HG02588 (cell line): ENCODE measurements around the gene VPREB1.
A peak's percentile ranks its signal among the peaks of the same experiment; 100 is the strongest.
"Not testable (repeated sequence)": the region's sequence is repeated elsewhere in the genome, so short reads cannot be mapped to it uniquely, and the experiment has no call there.

ENCODE experiments used
- ATAC-seq: cut with Tn5 transposase; IDR thresholded peaks from one replicate; pipeline ENCODE4 v1.9.1; 2021; ENCODE audit warnings: mild to moderate bottlenecking, moderate library complexity; ENCODE audit not compliant: unreplicated experiment

The VPREB1 gene

DNA sequence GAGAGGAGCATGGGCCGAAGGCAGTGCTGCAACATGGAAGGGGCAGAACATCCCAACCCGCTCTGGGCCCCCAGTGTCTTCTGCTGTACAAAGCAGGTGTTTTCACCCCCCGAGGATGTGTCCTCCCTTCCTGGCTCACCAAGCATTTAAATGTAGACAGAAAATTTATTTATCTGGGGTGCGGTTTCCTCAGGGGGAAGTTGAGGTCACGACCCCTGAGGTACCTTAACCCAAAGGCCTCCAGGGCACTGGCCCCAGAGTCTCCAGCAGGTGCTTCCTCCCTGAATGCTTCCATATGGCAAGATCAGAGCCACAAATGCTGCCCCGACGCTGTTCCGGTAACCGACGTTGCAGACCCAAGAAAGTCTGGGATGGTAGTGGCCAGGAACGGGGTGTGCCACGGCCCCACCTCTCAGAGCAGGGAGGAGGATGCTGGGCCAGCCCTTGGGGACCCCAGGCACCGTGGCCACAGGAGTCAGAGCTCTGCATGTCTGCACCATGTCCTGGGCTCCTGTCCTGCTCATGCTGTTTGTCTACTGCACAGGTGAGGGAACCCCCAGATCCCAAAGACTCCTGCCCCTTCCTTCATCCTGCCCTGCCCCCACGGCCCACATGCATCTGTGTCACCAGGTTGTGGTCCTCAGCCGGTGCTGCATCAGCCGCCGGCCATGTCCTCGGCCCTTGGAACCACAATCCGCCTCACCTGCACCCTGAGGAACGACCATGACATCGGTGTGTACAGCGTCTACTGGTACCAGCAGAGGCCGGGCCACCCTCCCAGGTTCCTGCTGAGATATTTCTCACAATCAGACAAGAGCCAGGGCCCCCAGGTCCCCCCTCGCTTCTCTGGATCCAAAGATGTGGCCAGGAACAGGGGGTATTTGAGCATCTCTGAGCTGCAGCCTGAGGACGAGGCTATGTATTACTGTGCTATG lies at the start of gene VPREB1:
Gene VPREB1 (plus strand): TSS at position 471 of the 935 bp plus-strand sequence. CDS start 28 bp downstream, at position 499.
- ATAC-seq: no peak

DNA sequence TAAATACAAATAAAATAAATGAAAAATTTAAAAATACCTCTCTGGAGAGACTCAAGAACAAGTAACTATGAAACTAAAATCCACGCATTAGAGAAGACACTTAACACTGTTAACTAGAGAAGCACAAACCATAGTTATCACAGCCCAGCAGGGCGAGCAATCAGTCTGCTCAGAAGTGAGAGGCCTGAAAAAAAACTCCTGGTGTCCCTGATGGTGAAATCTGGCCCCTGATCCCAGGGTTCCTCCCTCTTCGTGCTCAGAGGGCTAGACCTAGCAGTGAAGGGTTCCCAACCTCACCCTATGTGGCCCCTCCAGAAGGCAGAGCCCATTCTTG lies 49.7 kb upstream of the VPREB1 start:
- no peak for ATAC-seq

DNA sequence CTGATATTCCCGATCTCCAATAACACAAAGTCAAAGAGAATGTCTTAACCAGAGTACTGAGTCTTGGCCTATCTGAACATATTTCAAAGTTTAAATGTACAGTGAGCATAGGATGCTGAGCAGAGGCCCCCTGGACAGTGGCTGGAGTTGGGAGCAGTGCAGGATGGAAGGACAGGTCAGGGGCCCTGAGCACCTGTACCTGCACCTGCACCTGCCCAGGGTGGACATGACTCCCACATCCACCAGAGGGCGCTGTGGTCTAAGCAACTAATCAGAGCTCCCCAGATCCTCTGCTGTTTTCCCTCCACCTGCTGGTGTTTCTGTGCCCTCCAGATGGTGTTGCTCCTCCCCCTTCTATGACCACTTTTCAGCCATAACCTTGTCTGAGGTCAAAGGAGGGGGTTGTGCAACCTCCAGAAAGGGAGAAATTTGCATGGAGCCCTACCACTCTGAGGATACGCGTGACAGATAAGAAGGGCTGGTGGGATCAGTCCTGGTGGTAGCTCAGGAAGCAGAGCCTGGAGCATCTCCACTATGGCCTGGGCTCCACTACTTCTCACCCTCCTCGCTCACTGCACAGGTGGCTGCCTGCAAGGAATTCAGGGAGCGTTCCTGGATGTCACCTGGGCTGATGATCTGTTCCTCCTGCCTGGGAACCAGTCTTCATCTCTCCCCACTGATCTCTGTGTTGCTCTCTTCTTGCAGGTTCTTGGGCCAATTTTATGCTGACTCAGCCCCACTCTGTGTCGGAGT lies 49.1 kb upstream of the VPREB1 start:
- ATAC-seq: peak; percentile 68

DNA sequence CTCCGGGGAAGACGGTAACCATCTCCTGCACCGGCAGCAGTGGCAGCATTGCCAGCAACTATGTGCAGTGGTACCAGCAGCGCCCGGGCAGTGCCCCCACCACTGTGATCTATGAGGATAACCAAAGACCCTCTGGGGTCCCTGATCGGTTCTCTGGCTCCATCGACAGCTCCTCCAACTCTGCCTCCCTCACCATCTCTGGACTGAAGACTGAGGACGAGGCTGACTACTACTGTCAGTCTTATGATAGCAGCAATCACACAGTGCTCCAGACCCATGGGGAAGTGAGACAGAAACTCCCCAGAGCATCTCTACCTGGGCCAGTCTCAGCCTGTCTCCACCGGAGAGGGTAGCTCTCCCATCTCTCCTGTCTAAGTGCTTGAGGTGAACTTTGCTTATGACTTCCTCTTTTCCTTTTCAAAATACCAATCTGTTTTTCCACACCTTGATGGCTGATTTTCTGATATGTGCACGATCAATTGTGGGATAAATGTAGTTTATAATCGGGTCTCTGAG lies 48.5 kb upstream of the VPREB1 start:
- peak; percentile 74 for ATAC-seq

- no peak for ATAC-seq
Observed at GRCh38 chr22:22196833-22197477, 47.6 kb upstream of the VPREB1 start.

- ATAC-seq: no peak
Observed at GRCh38 chr22:22197993-22198402, 46.6 kb upstream of the VPREB1 start.

DNA sequence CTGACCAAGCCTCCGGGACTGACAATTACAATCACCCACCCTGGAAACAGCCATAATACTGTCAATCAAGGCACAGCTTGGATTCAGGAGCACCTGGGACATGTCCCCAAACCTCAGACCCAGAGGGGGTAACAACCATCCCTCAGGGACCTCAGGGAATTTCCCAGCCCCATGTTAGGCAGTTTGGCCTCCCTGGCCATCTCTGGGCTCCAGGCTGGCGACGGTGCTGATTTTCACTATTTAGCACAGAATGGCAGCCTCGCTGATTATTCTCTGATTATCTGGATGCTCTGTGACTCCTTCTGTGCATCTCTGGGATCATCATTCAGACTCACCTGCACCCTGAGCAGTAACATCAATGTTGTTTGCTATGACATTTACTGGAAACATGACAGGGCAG lies 45.8 kb upstream of the VPREB1 start:
- no peak for ATAC-seq

DNA sequence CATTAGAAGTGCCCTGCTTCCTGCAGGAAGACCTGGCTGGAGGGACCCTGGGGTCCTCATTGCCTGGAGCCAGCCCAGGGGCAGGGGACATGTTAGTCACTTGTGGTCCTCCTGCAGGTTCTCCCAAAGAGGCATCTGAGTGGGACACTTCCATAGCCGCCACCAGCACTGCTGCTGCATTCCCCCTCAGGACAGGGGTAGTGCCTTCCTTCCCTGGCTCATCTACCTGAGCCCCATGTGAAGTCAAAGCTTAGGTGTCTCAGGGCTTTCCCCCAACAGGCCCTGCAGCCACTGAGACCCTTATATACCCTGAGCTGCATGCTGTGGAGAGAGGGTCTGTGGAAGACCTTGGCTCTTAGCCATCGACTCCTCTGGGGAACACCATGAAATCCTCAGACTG lies 45.0 kb upstream of the VPREB1 start:
- no peak for ATAC-seq

- no peak for ATAC-seq
Observed at GRCh38 chr22:22200569-22201184, 43.9 kb upstream of the VPREB1 start.

DNA sequence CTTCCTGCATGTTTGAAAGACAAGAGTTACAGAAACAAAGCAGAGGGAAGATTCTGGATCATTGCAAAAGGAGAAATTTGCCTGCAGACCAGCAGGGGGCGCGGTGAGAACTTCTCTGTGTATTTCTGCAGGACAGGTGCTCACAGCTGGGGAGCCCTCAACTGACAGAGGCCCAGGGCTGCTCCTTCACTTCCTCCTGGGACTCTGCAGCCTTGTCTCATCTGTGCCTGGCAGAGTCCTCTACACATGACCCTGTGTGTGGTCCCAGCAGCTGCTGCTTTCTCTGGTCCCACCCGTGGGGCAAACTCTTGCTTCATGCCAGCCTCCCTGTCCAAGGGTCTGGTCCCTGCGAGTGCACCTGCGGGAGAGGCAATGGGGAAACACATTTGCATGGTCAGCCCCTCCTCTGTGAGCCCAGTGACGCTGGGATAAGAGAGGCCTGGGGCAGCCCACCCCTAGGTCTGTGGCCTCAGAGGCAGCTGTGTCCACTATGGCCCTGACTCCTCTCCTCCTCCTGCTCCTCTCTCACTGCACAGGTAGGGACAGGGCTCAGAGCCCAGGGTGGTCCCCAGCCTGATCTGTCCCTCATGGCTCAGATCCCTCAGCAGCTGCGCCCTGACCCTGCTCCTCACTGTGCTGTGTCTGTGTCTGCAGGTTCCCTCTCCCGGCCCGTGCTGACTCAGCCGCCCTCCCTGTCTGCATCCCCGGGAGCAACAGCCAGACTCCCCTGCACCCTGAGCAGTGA lies 43.2 kb upstream of the VPREB1 start:
- ATAC-seq: peak; percentile 61

- no peak for ATAC-seq
Observed at GRCh38 chr22:22201930-22202343, 42.6 kb upstream of the VPREB1 start.

GRCh38 chr22:22203048-22203971 lies 41.3 kb upstream of the VPREB1 start:
- ATAC-seq: no peak

DNA sequence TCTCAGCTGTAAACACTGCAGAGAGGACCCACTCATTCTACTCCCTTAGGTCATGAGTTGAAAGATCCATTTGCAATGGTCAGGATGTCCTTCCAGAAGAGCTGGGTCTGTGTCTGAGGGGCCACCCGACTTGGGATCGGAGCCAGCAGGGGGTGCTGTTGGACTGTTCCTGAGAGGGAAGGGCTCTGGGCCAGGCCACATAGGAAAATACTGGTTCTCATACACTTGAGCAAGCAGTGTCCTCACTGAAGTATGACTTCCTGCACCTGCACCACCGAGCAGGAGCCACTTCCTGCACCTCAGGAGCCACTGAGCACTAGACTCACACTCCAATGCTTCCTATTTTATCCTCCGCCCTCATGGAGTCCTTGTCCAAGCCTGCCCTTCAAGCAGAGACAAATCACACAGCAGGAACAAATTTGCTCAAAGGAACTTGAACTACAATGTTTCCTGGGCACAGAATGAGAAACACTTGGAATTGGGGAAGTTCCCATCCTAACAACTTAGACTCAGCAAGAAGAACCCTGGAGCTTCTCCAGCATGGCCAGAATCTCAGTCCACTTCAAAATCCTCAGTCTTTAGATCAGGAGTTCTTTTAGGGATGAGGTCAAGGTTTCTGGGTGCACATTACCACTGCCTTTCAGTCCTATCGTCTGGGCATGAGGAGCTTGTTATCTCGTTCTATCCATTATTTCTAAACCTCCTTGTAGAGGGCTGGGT lies 36.6 kb upstream of the VPREB1 start:
- ATAC-seq: peak; percentile 62

DNA sequence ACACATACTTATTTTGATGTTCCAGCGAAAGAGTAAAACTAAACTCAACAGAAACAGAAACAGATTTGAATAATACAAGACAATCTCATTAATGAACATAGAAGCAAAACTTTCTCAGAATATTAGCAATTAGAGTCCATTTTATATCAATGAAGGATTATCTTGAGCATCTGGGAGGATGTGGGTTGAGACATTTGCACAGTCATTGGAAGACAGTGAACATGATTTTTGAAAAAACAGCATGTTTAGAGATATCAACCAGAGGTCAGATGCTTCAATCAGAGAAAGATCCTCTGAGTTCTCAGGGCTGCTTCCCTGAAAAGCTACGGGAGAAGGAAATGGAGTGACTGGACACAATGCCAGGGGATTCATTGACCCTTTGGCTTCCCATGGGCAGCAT lies 35.9 kb upstream of the VPREB1 start:
- no peak for ATAC-seq

- ATAC-seq: not testable (repeated sequence)
Observed at GRCh38 chr22:22209080-22209640, 35.4 kb upstream of the VPREB1 start.

DNA sequence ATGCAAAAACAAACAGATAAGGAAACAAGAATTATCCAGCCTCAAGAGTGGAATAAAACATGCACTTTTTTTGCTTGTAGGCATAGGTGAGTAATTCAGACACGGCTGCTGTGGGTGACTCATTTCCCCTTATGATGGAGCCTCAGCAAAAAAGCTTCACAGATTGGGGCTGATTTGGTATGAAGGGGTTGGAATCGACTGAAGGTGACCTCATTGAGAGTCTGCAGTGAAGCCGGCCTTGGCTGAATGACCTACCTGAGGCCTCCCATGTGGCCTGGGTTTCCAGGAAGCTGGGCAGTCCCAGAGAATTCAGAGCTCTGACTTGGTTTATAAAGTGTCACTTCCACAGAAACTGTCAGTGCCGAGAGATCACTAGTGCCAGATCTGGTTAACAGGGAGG lies 34.2 kb upstream of the VPREB1 start:
- ATAC-seq: no peak

GRCh38 chr22:22210889-22211833 lies 33.4 kb upstream of the VPREB1 start:
- no peak for ATAC-seq
